ENCODE data around the gene SRGAP1.

- TF ChIP-seq EZH2 (IDR thresholded peaks at IDR 0.05; ENCODE audit: low read length): no peak
- TF ChIP-seq CTCF (optimal IDR thresholded peaks at IDR 0.05 in 1 of 3, IDR thresholded peaks at IDR 0.05 in 1 of 3, conservative IDR thresholded peaks at IDR 0.05 in 1 of 3; ENCODE audit: extremely low read depth in 1 of 3, insufficient read depth in 2 of 3, low read length in 3 of 3): no peak
These were observed 32.7 kb upstream of the SRGAP1 start for GRCh38 chr12:63811755-63812154.
